Neural crest cell (in vitro differentiated cells): ENCODE data around the gene DISC1. TPM values are rescaled to one million over a fixed set of nuclear protein-coding genes. Genes with fewer than 3 reads are reported as not detected.

Source experiments
- DNase-seq: peaks from one replicate; pipeline ENCODE4 v3.0.0; 2021; ENCODE audit warnings: low read depth, mixed read lengths, low spot score
- H3K27ac Mint-ChIP-seq: one replicate; pipeline ENCODE4 v1.8.0; 2021; ENCODE audit warnings: mild to moderate bottlenecking, mixed read lengths; ENCODE audit not compliant: unreplicated experiment
- H3K27me3 Mint-ChIP-seq: 2 replicates; pipeline ENCODE4 v1.8.0; 2021; ENCODE audit warnings: low read depth, mild to moderate bottlenecking, mixed read lengths
- H3K36me3 Mint-ChIP-seq: 2 replicates; pipeline ENCODE4 v1.8.0; 2021; ENCODE audit warnings: low read depth, mild to moderate bottlenecking, mixed read lengths
- H3K4me1 Mint-ChIP-seq: 2 replicates; pipeline ENCODE4 v1.8.0; 2021; ENCODE audit warnings: mixed read lengths
- H3K4me3 Mint-ChIP-seq: one replicate; pipeline ENCODE4 v1.8.0; 2021; ENCODE audit warnings: mild to moderate bottlenecking, mixed read lengths
- H3K9me3 Mint-ChIP-seq: 2 replicates; pipeline ENCODE4 v1.8.0; 2021; ENCODE audit warnings: mixed read lengths
- total RNA-seq: library from RNA; stranded (reverse); gene quantifications from 2 replicates; pipeline ENCODE4 v1.2.1, GENCODE V29; 2021
- TF ChIP-seq, protein P1 (sequence below): fragments of 200-600 bp; sonication (generic); conservative IDR thresholded peaks from 2 replicates; pipeline ENCODE4 v1.5.0; 2021; ENCODE audit warnings: antibody characterized with exemption, mild to moderate bottlenecking

The DISC1 gene
- total RNA-seq, 1 donor from 2014 or later, result 13.7 TPM

DNA sequence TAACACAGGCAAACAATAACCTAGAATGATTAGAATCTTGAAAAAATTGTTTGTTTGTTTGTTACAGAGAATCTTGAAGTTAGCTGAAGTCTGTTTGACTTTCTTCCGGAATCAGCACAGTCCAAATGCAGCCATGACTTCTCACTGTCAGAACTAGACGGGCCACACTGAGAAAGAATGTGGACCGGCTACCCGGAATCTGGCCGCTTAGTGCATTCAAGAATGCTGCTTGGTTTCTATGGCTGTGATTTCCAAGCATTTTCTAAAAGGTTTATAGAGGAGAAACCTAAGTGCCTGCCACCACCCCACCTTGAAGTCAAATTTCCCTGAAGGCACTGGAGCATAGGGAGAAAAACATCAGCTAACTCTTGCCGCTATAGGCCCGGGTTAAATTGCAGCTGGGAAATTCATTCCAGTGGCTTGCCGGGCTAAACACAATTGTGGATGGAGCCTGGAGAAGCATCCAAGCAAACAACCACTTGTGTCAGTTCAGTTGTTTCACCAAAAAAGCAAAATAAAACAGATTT, 231.1 kb downstream of the DISC1 start:
- Mint-ChIP-seq H3K27me3 (no peaks in the 10 kb centered on the region), H3K9me3 (no peaks in the 10 kb centered on the region), H3K4me1 (peaks cover 11% of the 10 kb centered on the region), H3K36me3 (no peaks in the 10 kb centered on the region), H3K27ac (no peak overlapping the region), H3K4me3 (no peak overlapping the region)
- no peak for DNase-seq
- TF ChIP-seq, protein P1, sequence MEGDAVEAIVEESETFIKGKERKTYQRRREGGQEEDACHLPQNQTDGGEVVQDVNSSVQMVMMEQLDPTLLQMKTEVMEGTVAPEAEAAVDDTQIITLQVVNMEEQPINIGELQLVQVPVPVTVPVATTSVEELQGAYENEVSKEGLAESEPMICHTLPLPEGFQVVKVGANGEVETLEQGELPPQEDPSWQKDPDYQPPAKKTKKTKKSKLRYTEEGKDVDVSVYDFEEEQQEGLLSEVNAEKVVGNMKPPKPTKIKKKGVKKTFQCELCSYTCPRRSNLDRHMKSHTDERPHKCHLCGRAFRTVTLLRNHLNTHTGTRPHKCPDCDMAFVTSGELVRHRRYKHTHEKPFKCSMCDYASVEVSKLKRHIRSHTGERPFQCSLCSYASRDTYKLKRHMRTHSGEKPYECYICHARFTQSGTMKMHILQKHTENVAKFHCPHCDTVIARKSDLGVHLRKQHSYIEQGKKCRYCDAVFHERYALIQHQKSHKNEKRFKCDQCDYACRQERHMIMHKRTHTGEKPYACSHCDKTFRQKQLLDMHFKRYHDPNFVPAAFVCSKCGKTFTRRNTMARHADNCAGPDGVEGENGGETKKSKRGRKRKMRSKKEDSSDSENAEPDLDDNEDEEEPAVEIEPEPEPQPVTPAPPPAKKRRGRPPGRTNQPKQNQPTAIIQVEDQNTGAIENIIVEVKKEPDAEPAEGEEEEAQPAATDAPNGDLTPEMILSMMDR, result no peak

DNA sequence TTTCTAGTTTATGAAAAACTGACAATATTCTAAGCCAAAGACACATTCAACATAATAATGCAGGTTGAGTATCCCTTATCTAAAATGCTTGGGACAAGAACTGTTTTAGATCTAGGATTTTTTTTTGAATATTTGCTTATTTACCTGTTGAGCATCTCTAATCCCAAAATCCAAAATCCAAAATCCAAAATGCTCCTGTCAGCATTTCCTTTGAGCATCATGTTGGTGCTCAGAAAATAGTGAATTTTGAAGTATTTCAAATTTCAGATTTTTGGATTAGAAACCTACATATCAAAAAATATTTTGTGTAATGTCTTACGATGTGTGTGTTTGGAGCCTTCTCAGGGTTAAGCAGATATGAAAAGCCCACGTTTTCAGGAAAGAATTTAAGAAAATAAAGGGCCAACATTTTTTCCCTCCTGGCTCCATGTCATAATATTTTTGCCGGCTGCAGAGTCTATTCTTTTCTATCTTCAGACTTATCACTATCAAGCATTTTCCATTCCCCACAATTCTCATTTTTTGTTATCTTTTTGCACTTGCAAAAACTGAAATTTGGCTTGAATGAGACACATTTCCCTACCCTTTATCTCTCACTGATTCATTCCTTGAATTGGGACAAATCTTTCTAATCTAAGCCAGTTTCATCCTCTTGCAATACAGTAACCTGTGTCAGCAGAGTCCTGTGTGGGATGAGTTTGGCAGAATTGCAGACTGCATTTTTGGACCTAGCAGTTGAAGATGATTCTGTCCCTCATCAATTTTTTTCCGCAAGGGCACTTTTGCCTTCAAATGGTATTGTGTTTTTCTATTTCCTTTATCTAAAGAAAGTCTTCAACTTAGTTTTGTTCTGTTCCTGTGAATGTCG, 233.9 kb downstream of the DISC1 start:
- DNase-seq, result no peak
- Mint-ChIP-seq H3K9me3 (no peaks in the 10 kb centered on the region), H3K4me1 (peaks cover 18% of the 10 kb centered on the region), H3K4me3 (no peak overlapping the region), H3K27me3 (no peaks in the 10 kb centered on the region), H3K36me3 (no peaks in the 10 kb centered on the region), H3K27ac (no peak overlapping the region)
- TF ChIP-seq, protein P1, result no peak

- TF ChIP-seq, protein P1, result no peak
- Mint-ChIP-seq H3K4me3 (no peak overlapping the region), H3K4me1 (peaks cover 29% of the 10 kb centered on the region), H3K27ac (no peak overlapping the region), H3K27me3 (no peaks in the 10 kb centered on the region), H3K9me3 (no peaks in the 10 kb centered on the region), H3K36me3 (no peaks in the 10 kb centered on the region)
- no peak for DNase-seq
Observed at GRCh38 chr1:231861541-231862481, 235.2 kb downstream of the DISC1 start.

- Mint-ChIP-seq H3K4me1 (peaks cover 37% of the 10 kb centered on the region), H3K27me3 (no peaks in the 10 kb centered on the region)
- TF ChIP-seq, protein P1, result no peak
Observed at GRCh38 chr1:231862611-231863010, 236.0 kb downstream of the DISC1 start.

DNA sequence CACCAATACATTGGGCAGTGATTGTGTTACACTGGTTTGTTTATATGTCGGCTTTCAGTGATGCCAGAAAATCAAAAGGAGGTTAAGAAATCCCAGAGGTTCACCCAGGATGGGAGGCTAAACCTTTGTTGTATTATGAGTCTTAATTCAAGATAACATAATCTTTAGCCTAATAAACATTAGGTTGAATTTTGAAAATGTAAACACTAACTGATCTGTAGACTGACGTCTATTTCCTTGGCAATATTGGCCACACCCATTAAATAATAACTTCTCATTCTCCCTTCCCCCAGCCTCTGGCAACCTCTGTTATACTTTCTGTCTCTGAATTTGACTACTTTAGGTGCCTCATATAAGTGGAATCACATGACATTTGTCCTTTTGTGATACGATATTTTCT, 238.7 kb downstream of the DISC1 start:
- DNase-seq, result no peak
- Mint-ChIP-seq H3K9me3 (peaks cover 2% of the 10 kb centered on the region), H3K27me3 (no peaks in the 10 kb centered on the region), H3K4me3 (no peak overlapping the region), H3K4me1 (peaks cover 45% of the 10 kb centered on the region), H3K36me3 (peaks cover 4% of the 10 kb centered on the region), H3K27ac (no peak overlapping the region)
- TF ChIP-seq, protein P1, result no peak

More at GRCh38 chr1:231862611-231863010, 236.0 kb downstream of the DISC1 start:
- no peak overlapping the region for H3K27ac Mint-ChIP-seq
- no peaks in the 10 kb centered on the region for H3K9me3 Mint-ChIP-seq
- DNase-seq, result no peak
- H3K36me3 Mint-ChIP-seq, result no peaks in the 10 kb centered on the region
- H3K4me3 Mint-ChIP-seq, result no peak overlapping the region
